ENCODE measurements around the gene PRKAR1B.

Gene PRKAR1B

GRCh38 chr7:603152-603951 lies 123.7 kb downstream of the PRKAR1B start:
- no peak for TF ChIP-seq Cebpa-rat (IDR thresholded peaks at IDR 0.05)
- Histone ChIP-seq H4K20me1 (no peaks in the 10 kb centered on the region), H3K36me3 (peaks cover 4% of the 10 kb centered on the region; the same call in 1 of the 2 replicates), H3K4me1 (peaks cover 91% of the 10 kb centered on the region), H3K4me2 (peak overlapping the region; percentile 94), H3K27ac (peak overlapping the region; percentile 96), H3K9me3 (no peaks in the 10 kb centered on the region), H3K9ac (peak overlapping the region; percentile 81), H3K27me3 (no peaks in the 10 kb centered on the region), H3K4me3 (peak overlapping the region; percentile 57)

GRCh38 chr7:602341-603141 lies 124.5 kb downstream of the PRKAR1B start:
- TF ChIP-seq Cebpa-rat (IDR thresholded peaks at IDR 0.05): no peak
- Histone ChIP-seq H3K27me3 (peaks cover 4% of the 10 kb centered on the region), H3K4me3 (0 out of 2 replicates have a peak overlapping the region, but pooled peaks have one; percentile 25), H4K20me1 (0 out of 2 replicates have a peak, but pooled peaks cover 3% of the 10 kb centered on the region), H3K9ac (peak overlapping the region; percentile 63; the same call in 1 of the 2 replicates), H3K27ac (peak overlapping the region; percentile 96), H3K4me2 (peak overlapping the region; percentile 94), H3K36me3 (peaks cover 4% of the 10 kb centered on the region; the same call in 1 of the 2 replicates), H3K4me1 (peaks cover 87% of the 10 kb centered on the region), H3K9me3 (no peaks in the 10 kb centered on the region)

GRCh38 chr7:601595-602340 lies 125.3 kb downstream of the PRKAR1B start:
- Histone ChIP-seq H4K20me1 (0 out of 2 replicates have a peak, but pooled peaks cover 11% of the 10 kb centered on the region), H3K4me1 (peaks cover 87% of the 10 kb centered on the region), H3K9ac (peak overlapping the region; percentile 63; the same call in 1 of the 2 replicates), H3K27me3 (peaks cover 7% of the 10 kb centered on the region), H3K36me3 (peaks cover 4% of the 10 kb centered on the region; the same call in 1 of the 2 replicates), H3K9me3 (no peaks in the 10 kb centered on the region), H3K4me3 (peak overlapping the region; percentile 51), H3K27ac (peak overlapping the region; percentile 96), H3K4me2 (peak overlapping the region; percentile 94)
- no peak for TF ChIP-seq Cebpa-rat (IDR thresholded peaks at IDR 0.05)

- Histone ChIP-seq H3K9me3 (no peaks in the 10 kb centered on the region), H3K36me3 (peaks cover 4% of the 10 kb centered on the region; the same call in 1 of the 2 replicates), H3K27ac (peak overlapping the region; percentile 96), H3K4me3 (peak overlapping the region; percentile 51), H3K9ac (peak overlapping the region; percentile 33; the same call in 1 of the 2 replicates), H3K4me1 (peaks cover 93% of the 10 kb centered on the region), H3K27me3 (peaks cover 10% of the 10 kb centered on the region), H3K4me2 (peak overlapping the region; percentile 94), H4K20me1 (0 out of 2 replicates have a peak, but pooled peaks cover 11% of the 10 kb centered on the region)
- TF ChIP-seq Cebpa-rat (IDR thresholded peaks at IDR 0.05): no peak
Measured at GRCh38 chr7:601036-601594, 126.0 kb downstream of the PRKAR1B start.

GRCh38 chr7:600149-601035 lies 126.7 kb downstream of the PRKAR1B start:
- peak overlapping the region; percentile 96 for H3K27ac ChIP-seq
- peak overlapping the region; percentile 94 for H3K4me2 ChIP-seq
- peaks cover 92% of the 10 kb centered on the region for H3K4me1 ChIP-seq
- H4K20me1 ChIP-seq: 0 out of 2 replicates have a peak, but pooled peaks cover 11% of the 10 kb centered on the region
- no peaks in the 10 kb centered on the region for H3K36me3 ChIP-seq
- peak overlapping the region; percentile 15; the same call in 1 of the 2 replicates for H3K9ac ChIP-seq
- peaks cover 5% of the 10 kb centered on the region for H3K9me3 ChIP-seq
- peak overlapping the region; percentile 51; the same call in 1 of the 2 replicates for H3K4me3 ChIP-seq
- no peak for TF ChIP-seq Cebpa-rat (IDR thresholded peaks at IDR 0.05)
- peaks cover 17% of the 10 kb centered on the region for H3K27me3 ChIP-seq

- no peaks in the 10 kb centered on the region for H3K36me3 ChIP-seq
- 0 out of 2 replicates have a peak, but pooled peaks cover 11% of the 10 kb centered on the region for H4K20me1 ChIP-seq
- H3K27me3 ChIP-seq: peaks cover 17% of the 10 kb centered on the region
- H3K9me3 ChIP-seq: peaks cover 12% of the 10 kb centered on the region
- TF ChIP-seq Cebpa-rat (IDR thresholded peaks at IDR 0.05): no peak
- H3K4me3 ChIP-seq: no peak overlapping the region
- no peak overlapping the region for H3K27ac ChIP-seq
- peak overlapping the region; percentile 94 for H3K4me2 ChIP-seq
- H3K9ac ChIP-seq: no peak overlapping the region
- H3K4me1 ChIP-seq: peaks cover 92% of the 10 kb centered on the region
Measured at GRCh38 chr7:598899-599298, 128.2 kb downstream of the PRKAR1B start.

GRCh38 chr7:597348-598178 lies 129.5 kb downstream of the PRKAR1B start:
- peaks cover 17% of the 10 kb centered on the region for H3K27me3 ChIP-seq
- TF ChIP-seq Cebpa-rat (IDR thresholded peaks at IDR 0.05): no peak
- peaks cover 91% of the 10 kb centered on the region for H3K4me1 ChIP-seq
- no peak overlapping the region for H3K9ac ChIP-seq
- peak overlapping the region; percentile 51 for H3K4me2 ChIP-seq
- H3K4me3 ChIP-seq: no peak overlapping the region
- H3K36me3 ChIP-seq: no peaks in the 10 kb centered on the region
- H3K9me3 ChIP-seq: peaks cover 12% of the 10 kb centered on the region
- no peak overlapping the region for H3K27ac ChIP-seq
- 0 out of 2 replicates have a peak, but pooled peaks cover 11% of the 10 kb centered on the region for H4K20me1 ChIP-seq

All from BLaER1 (cell line).